Endothelial cell of umbilical vein (primary cell): ENCODE data around the gene OR2T1. TPM values are rescaled to one million over a fixed set of nuclear protein-coding genes. Genes with fewer than 3 reads are reported as not detected.

ENCODE experiments used
- Bru-seq: library from RNA; stranded (reverse); fragments of 400-500 nt; gene quantifications from one replicate; lab custom pipeline; 2021; lab: Mats Ljungman, UMichigan
- BruChase-seq, 2 experiments: library from RNA; stranded (reverse); fragments of 400-500 nt; gene quantifications; one replicate each; lab custom pipeline; 2021; lab: Mats Ljungman, UMichigan
- BruUV-seq: library from RNA; stranded (reverse); fragments of 400-500 nt; replicated peaks from 2 replicates; lab custom pipeline; 2021; lab: Mats Ljungman, UMichigan
- CTCF ChIA-PET: fragments of 300-600, 350-600 bp; sonication (Branson Sonifier 250); formaldehyde crosslinking; loops from one replicate; lab custom pipeline; 2021; ENCODE audit warnings: antibody characterized with exemption, inconsistent platforms; lab: Charles Lee
- POLR2A ChIA-PET: fragments of 300-600, 350-600 bp; sonication (Branson Sonifier 250); formaldehyde crosslinking; loops from one replicate; lab custom pipeline; 2021; ENCODE audit warnings: antibody characterized with exemption, inconsistent platforms; lab: Charles Lee
- DNase-seq: peaks from one replicate; pipeline ENCODE4 v3.0.0-alpha.2; 2011; ENCODE audit warnings: low read depth, low spot score
- FAIRE-seq: peaks from 2 replicates; lab custom pipeline; 2011; peaks lifted over from hg19 to GRCh38; lab: Jason Lieb, UNC
- H2AFZ ChIP-seq: 2 replicates; pipeline ENCODE4 v1.6.0; 2012; ENCODE audit warnings: low read depth, low read length, control low read depth, inconsistent platforms
- H3K27ac ChIP-seq: 2 replicates; pipeline ENCODE4 v1.5.1; 2011; ENCODE audit warnings: low read depth, mild to moderate bottlenecking, control low read depth, low read length, moderate library complexity; ENCODE audit not compliant: insufficient read depth
- H3K27me3 ChIP-seq, 2 experiments: 2 replicates each; pipeline versions ENCODE4 v1.6.0 to v1.6.1; 2011; ENCODE audit warnings: low read length in 2 of 2, mixed read lengths in 1 of 2; ENCODE audit not compliant: control insufficient read depth in 2 of 2, insufficient read depth in 2 of 2
- H3K36me3 ChIP-seq, 2 experiments: 2 replicates in 1 of 2; 3 replicates in 1 of 2; pipeline ENCODE4 v1.5.1; 2011; ENCODE audit warnings: low read length in 2 of 2, mild to moderate bottlenecking in 1 of 2, moderate library complexity in 1 of 2; ENCODE audit not compliant: control insufficient read depth in 2 of 2, insufficient read depth in 2 of 2; ENCODE audit errors: extremely low read depth in 1 of 2
- H3K4me1 ChIP-seq: 3 replicates; pipeline ENCODE4 v1.5.1; 2011; ENCODE audit warnings: mild to moderate bottlenecking, low read length; ENCODE audit not compliant: control insufficient read depth, insufficient read depth; ENCODE audit errors: extremely low read depth
- H3K4me2 ChIP-seq: 2 replicates; pipeline ENCODE4 v1.6.1; 2011; ENCODE audit warnings: low read length, control low read depth, mixed read lengths; ENCODE audit not compliant: insufficient read depth
- H3K4me3 ChIP-seq, 3 experiments: fragments of 200-600 bp in 1 of 3; sonication (generic), shearing (Covaris generic) in 1 of 3; replicated peaks in 1 of 3; 2 replicates each; pipeline ENCODE4 v1.5.1; 2011 to 2016; ENCODE audit warnings: control low read depth in 3 of 3, low read length in 3 of 3, mild to moderate bottlenecking in 2 of 3, inconsistent platforms in 1 of 3, low read depth in 1 of 3, moderate library complexity in 1 of 3; ENCODE audit not compliant: insufficient read depth in 1 of 3
- H3K79me2 ChIP-seq: 2 replicates; pipeline ENCODE4 v1.6.0; 2012; ENCODE audit warnings: low read length, inconsistent platforms; ENCODE audit not compliant: control insufficient read depth, insufficient read depth
- H3K9ac ChIP-seq: replicated peaks from 2 replicates; pipeline ENCODE3; 2011; ENCODE audit warnings: low read length, control low read depth; ENCODE audit not compliant: insufficient read depth; ENCODE audit errors: extremely low read depth
- H3K9me1 ChIP-seq: replicated peaks from 3 replicates; pipeline ENCODE4 v1.6.0; 2011; ENCODE audit warnings: mild to moderate bottlenecking, low read length; ENCODE audit not compliant: control insufficient read depth, insufficient read depth; ENCODE audit errors: extremely low read depth
- H3K9me3 ChIP-seq: replicated peaks from 2 replicates; pipeline ENCODE4 v1.5.1; 2012; ENCODE audit warnings: low read length, inconsistent platforms; ENCODE audit not compliant: control insufficient read depth, insufficient read depth
- H4K20me1 ChIP-seq: replicated peaks from 2 replicates; pipeline ENCODE3; 2011; ENCODE audit warnings: mild to moderate bottlenecking, low read length; ENCODE audit not compliant: control insufficient read depth, insufficient read depth; ENCODE audit errors: extremely low read depth
- CTCF ChIP-seq, 2 donors: IDR thresholded peaks; 1 replicate in 1 of 2; 2 replicates in 1 of 2; pipeline ENCODE4 v1.5.1; 2011; ENCODE audit warnings: low read length in 2 of 2, mild to moderate bottlenecking in 2 of 2, moderate library complexity in 2 of 2, control low read depth in 1 of 2, inconsistent platforms in 1 of 2, low read depth in 1 of 2; ENCODE audit not compliant: insufficient read depth in 1 of 2; ENCODE audit errors: extremely low read depth in 1 of 2
- EZH2 ChIP-seq: IDR thresholded peaks from 2 replicates; pipeline ENCODE4 v1.6.1; 2012; ENCODE audit warnings: borderline replicate concordance, low read depth, mild to moderate bottlenecking, moderate library complexity, low read length, inconsistent platforms; ENCODE audit not compliant: severe bottlenecking
- FOS ChIP-seq: IDR thresholded peaks from 2 replicates; pipeline ENCODE4 v1.6.1; 2011; ENCODE audit warnings: mild to moderate bottlenecking, low read length, moderate library complexity, borderline replicate concordance; ENCODE audit not compliant: insufficient read depth
- GATA2 ChIP-seq: IDR thresholded peaks from 2 replicates; pipeline ENCODE4 v1.7.0; 2011; ENCODE audit warnings: low read depth, mild to moderate bottlenecking, moderate library complexity, mixed read lengths, low read length; ENCODE audit not compliant: insufficient read length, insufficient read depth
- JUN ChIP-seq: IDR thresholded peaks from 2 replicates; pipeline ENCODE4 v1.6.1; 2011; ENCODE audit warnings: borderline replicate concordance, low read depth; ENCODE audit not compliant: insufficient read length, insufficient read depth
- MAX ChIP-seq: IDR thresholded peaks from 2 replicates; pipeline ENCODE4 v1.6.1; 2011; ENCODE audit not compliant: insufficient read depth, insufficient read length
- MYC ChIP-seq: IDR thresholded peaks from one replicate; pipeline ENCODE4 v1.6.1; 2011; ENCODE audit warnings: mild to moderate bottlenecking, low read depth, low read length
- POLR2A ChIP-seq: IDR thresholded peaks from 2 replicates; pipeline ENCODE4 v1.6.1; 2012; ENCODE audit warnings: low read depth, mild to moderate bottlenecking, control low read depth, low read length
- POLR2AphosphoS5 ChIP-seq: IDR thresholded peaks from 2 replicates; pipeline ENCODE4 v1.6.1; 2012; ENCODE audit warnings: low read depth, mild to moderate bottlenecking, control low read depth, low read length, moderate library complexity; ENCODE audit not compliant: insufficient read depth
- dilution Hi-C: fragments of 300-500 bp; cut with MboI; formaldehyde crosslinking; loops from one replicate; pipeline ENCODE4 v1.15.0; 2019; ENCODE audit warnings: low sequenced_read_pairs; ENCODE audit not compliant: extremely low pct_ligation_motif_present
- intact Hi-C: fragments of 100-400 bp; cut with micrococcal nuclease; formaldehyde crosslinking; loops from one replicate; pipeline ENCODE4 v1.10.0; 2022
- long read RNA-seq: library from polyadenylated mRNA; stranded (forward); transcript quantifications from one replicate; pipeline ENCODE4 v2.0.0, GENCODE V29; 2021
- polyA minus RNA-seq, 3 experiments: library from RNA; depleted of rRNA, polyadenylated mRNA; stranded (reverse); fragments of >200 nt; gene quantifications; 1 replicate in 1 of 3; 2 replicates in 2 of 3; pipeline ENCODE4 v1.2.3, GENCODE V29; 2011
- polyA plus RNA-seq, 4 experiments: library from polyadenylated mRNA; depleted of rRNA in 3 of 4; stranded (reverse) in 3 of 4; unstranded in 1 of 4; fragments of >200 nt; gene quantifications; 2 replicates each; pipeline versions ENCODE4 v1.2.1 to v1.2.3, GENCODE V29; 2011 to 2012; ENCODE audit warnings: missing spikeins in 1 of 4
- total RNA-seq: library from RNA; stranded (reverse); gene quantifications from 2 replicates; pipeline ENCODE4 v1.2.3, GENCODE V29; 2021

The OR2T1 gene
- total RNA-seq (not detected in 2 replicates), polyA plus RNA-seq (not detected in 2 replicates), polyA minus RNA-seq (not detected in 2 replicates), Bru-seq, nascent RNA (not detected), BruChase-seq, experiment 1, labeled RNA remaining after a 6-hour chase (not detected), BruChase-seq, experiment 2, labeled RNA remaining after a 2-hour chase (not detected)
- polyA plus RNA-seq (2011; cell fraction: cytosol; rRNA removed) = not detected in 2 replicates
- not detected in 2 replicates for polyA plus RNA-seq (2011; cell fraction: nucleus; rRNA removed)
- polyA plus RNA-seq (2012) = not detected in 2 replicates
- not detected for polyA minus RNA-seq (2011; cell fraction: cytosol; rRNA and poly(A)+ RNA removed)
- polyA minus RNA-seq (2011; cell fraction: nucleus; rRNA and poly(A)+ RNA removed) = not detected in 2 replicates
- long read RNA-seq = 0 reads

DNA sequence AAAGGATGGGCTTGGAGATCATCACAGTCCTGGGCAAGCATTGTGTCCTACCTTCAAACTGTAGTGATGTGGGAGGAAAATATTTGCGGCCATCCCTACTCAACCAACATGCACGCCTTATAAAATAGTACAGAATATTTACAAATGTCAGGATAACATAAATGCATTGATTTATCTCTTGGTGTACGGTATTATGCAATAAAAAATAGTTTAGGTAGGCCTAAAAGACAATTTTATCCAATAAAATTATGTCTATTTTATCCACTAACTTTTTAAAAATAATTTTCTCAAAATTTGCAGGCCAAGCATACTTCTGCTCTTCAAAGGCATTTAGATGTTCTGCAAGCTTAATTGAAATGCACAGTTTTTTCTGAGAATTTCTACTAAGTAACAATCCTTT is at the start of gene OR2T1:
Gene OR2T1 (plus strand): TSS at position 301 of the 400 bp plus-strand sequence. CDS start 3,100 bp downstream, outside the sequence.
- DNase-seq (no peak), FAIRE-seq (no peak)
- H3K4me1 ChIP-seq = no peaks in the 10 kb centered on the region
- no peak within 1 kb of the TSS for H2AFZ ChIP-seq
- no peaks in the 10 kb centered on the region for H4K20me1 ChIP-seq
- BruUV-seq = no TSS peak
- H3K9me1 ChIP-seq = no peaks in the 10 kb centered on the region
- intact Hi-C loops (no loop called here), dilution Hi-C loops (no loop called here)
- no peaks in the 10 kb centered on the region for H3K27me3 ChIP-seq
- no peak within 1 kb of the TSS for H3K4me2 ChIP-seq
- no peak within 1 kb of the TSS for H3K9ac ChIP-seq
- no peaks in the 10 kb centered on the region for H3K36me3 ChIP-seq
- H3K9me3 ChIP-seq = peaks cover 3% of the 10 kb centered on the region
- POLR2A ChIA-PET = no interaction called here
- TF ChIP-seq MYC = no peak
- no peak for TF ChIP-seq GATA2
- TF ChIP-seq MAX = no peak
- TF ChIP-seq EZH2 = no peak
- TF ChIP-seq POLR2A = no peak
- no peak for TF ChIP-seq POLR2AphosphoS5
- TF ChIP-seq FOS = no peak
- TF ChIP-seq CTCF (IDR thresholded peaks at IDR 0.05; ENCODE audit: extremely low read depth in 1 of 2, insufficient read depth in 1 of 2, low read depth in 1 of 2, low read length in 2 of 2) = no peak
- no peak for TF ChIP-seq JUN
- no peak within 1 kb of the TSS for H3K4me3 ChIP-seq
- CTCF ChIA-PET = no interaction called here
- H3K79me2 ChIP-seq = no peaks in the 10 kb centered on the region
- H3K27ac ChIP-seq = no peak within 1 kb of the TSS
